Ectodermal cell (in vitro differentiated cells): ENCODE measurements around the gene OR8S1.
"Not testable (repeated sequence)": the region's sequence is repeated elsewhere in the genome, so short reads cannot be mapped to it uniquely, and the experiment has no call there.

Source experiments
- H3K27ac ChIP-seq: 2 replicates; pipeline ENCODE4 v1.7.0; 2013; ENCODE audit warnings: mild to moderate bottlenecking, low read depth, low read length; ENCODE audit not compliant: insufficient read depth, poor library complexity, severe bottlenecking
- H3K27me3 ChIP-seq: 2 replicates; pipeline ENCODE4 v1.7.0; 2013; ENCODE audit warnings: mild to moderate bottlenecking, low read length; ENCODE audit not compliant: insufficient read depth, control insufficient read depth, poor library complexity, severe bottlenecking
- H3K36me3 ChIP-seq: one replicate; pipeline ENCODE4 v1.7.0; 2013; ENCODE audit warnings: low read length; ENCODE audit not compliant: control insufficient read depth, insufficient read depth
- H3K4me1 ChIP-seq: one replicate; pipeline ENCODE4 v1.7.0; 2013; ENCODE audit warnings: low read length; ENCODE audit not compliant: control insufficient read depth, insufficient read depth
- H3K4me3 ChIP-seq: 2 replicates; pipeline ENCODE4 v1.7.0; 2013; ENCODE audit warnings: low read depth, low read length, control low read depth; ENCODE audit not compliant: insufficient read depth
- H3K9me3 ChIP-seq: 2 replicates; pipeline ENCODE4 v1.7.0; 2013; ENCODE audit warnings: mild to moderate bottlenecking, low read length, moderate library complexity; ENCODE audit not compliant: control insufficient read depth
- WGBS, 2 experiments: methylation state at CpG; one replicate each; pipeline ENCODE4 v1.1.7; 2013; ENCODE audit warnings: missing lambda C conversion rate in 2 of 2; 5-methylcytosine and 5-hydroxymethylcytosine counted together

The OR8S1 gene

GRCh38 chr12:48551636-48552035, 26.2 kb downstream of the OR8S1 start:
- not testable (repeated sequence) for H3K4me3 ChIP-seq, H3K4me1 ChIP-seq, H3K9me3 ChIP-seq, H3K27ac ChIP-seq, H3K36me3 ChIP-seq, H3K27me3 ChIP-seq
- 94 to 96% methylated on average over 12 to 13 of the region's 13 CpGs for WGBS, 2 experiments

GRCh38 chr12:48553666-48554343, 28.4 kb downstream of the OR8S1 start:
- WGBS, 2 experiments = 83% methylated on average over 11 of the region's 11 CpGs

GRCh38 chr12:48556631-48557030, 31.2 kb downstream of the OR8S1 start:
- no peak overlapping the region for H3K4me3 ChIP-seq
- H3K36me3 ChIP-seq = no peaks in the 10 kb centered on the region
- H3K9me3 ChIP-seq = no peaks in the 10 kb centered on the region
- 86 to 89% methylated on average over 4 to 6 of the region's 6 CpGs for WGBS, 2 experiments
- no peak overlapping the region for H3K27ac ChIP-seq
- H3K27me3 ChIP-seq = no peaks in the 10 kb centered on the region
- no peaks in the 10 kb centered on the region for H3K4me1 ChIP-seq

More at GRCh38 chr12:48553666-48554343, 28.4 kb downstream of the OR8S1 start:
- not testable (repeated sequence) for H3K36me3 ChIP-seq, H3K27me3 ChIP-seq, H3K4me1 ChIP-seq, H3K9me3 ChIP-seq, H3K27ac ChIP-seq, H3K4me3 ChIP-seq

GRCh38 chr12:48557919-48558318, 32.5 kb downstream of the OR8S1 start:
- no peaks in the 10 kb centered on the region for H3K4me1 ChIP-seq
- no peaks in the 10 kb centered on the region for H3K27me3 ChIP-seq
- H3K36me3 ChIP-seq = no peaks in the 10 kb centered on the region
- H3K4me3 ChIP-seq = no peak overlapping the region
- 97 to 98% methylated on average over 3 to 4 of the region's 4 CpGs for WGBS, 2 experiments
- no peak overlapping the region for H3K27ac ChIP-seq
- H3K9me3 ChIP-seq = no peaks in the 10 kb centered on the region

- Histone ChIP-seq H3K9me3 (no peaks in the 10 kb centered on the region), H3K4me1 (no peaks in the 10 kb centered on the region), H3K36me3 (no peaks in the 10 kb centered on the region), H3K27me3 (no peaks in the 10 kb centered on the region), H3K27ac (no peak overlapping the region), H3K4me3 (no peak overlapping the region)
- WGBS, 2 experiments = 94 to 95% methylated on average over 4 of the region's 4 CpGs
Measured at GRCh38 chr12:48567731-48568130, 42.3 kb downstream of the OR8S1 start.

GRCh38 chr12:48569946-48570345, 44.5 kb downstream of the OR8S1 start, which contains the start of gene LALBA:
Gene LALBA (minus strand): TSS chr12:48570046. CDS start chr12:48570020, 26 bp downstream.
- Histone ChIP-seq H3K4me1 (no peaks in the 10 kb centered on the region), H3K27me3 (no peaks in the 10 kb centered on the region), H3K4me3 (no peak within 1 kb of the TSS), H3K27ac (no peak within 1 kb of the TSS), H3K9me3 (no peaks in the 10 kb centered on the region), H3K36me3 (no peaks in the 10 kb centered on the region)
- 84 to 95% methylated on average over 1 of the region's 1 CpG for WGBS, 2 experiments

- 89 to 98% methylated on average over 3 to 4 of the region's 5 CpGs for WGBS, 2 experiments
- Histone ChIP-seq H3K4me3 (no peak overlapping the region), H3K27ac (no peak overlapping the region), H3K36me3 (no peaks in the 10 kb centered on the region), H3K4me1 (no peaks in the 10 kb centered on the region), H3K9me3 (no peaks in the 10 kb centered on the region), H3K27me3 (no peaks in the 10 kb centered on the region)
Measured at GRCh38 chr12:48572326-48572725, 46.9 kb downstream of the OR8S1 start.
